ENCODE measurements around the gene DIMT1. TPM values are rescaled to one million over a fixed set of nuclear protein-coding genes. Genes with fewer than 3 reads are reported as not detected.

Gene DIMT1
- total and polyA plus RNA-seq, 2 donors (not counting 1 experiment from before 2014, with no cell fraction given): 26.4 to 41.3 TPM

- no peak for DNase-seq (ENCODE audit: low read depth in 2 of 2)
- Histone ChIP-seq H3K27ac (ENCODE audit: insufficient read depth, low read length) (no peak overlapping the region), H3K4me3 (replicated peaks in 1 of 4; ENCODE audit: control extremely low read depth in 1 of 4, insufficient read depth in 1 of 4, low read depth in 3 of 4, low read length in 4 of 4) (no peak overlapping the region), H3K79me2 (ENCODE audit: control insufficient read depth, insufficient read depth, low read length) (peaks cover 23% of the 10 kb centered on the region), H3K9ac (ENCODE audit: insufficient read depth, low read length) (no peak overlapping the region), H3K36me3 (ENCODE audit: control insufficient read depth, insufficient read depth, low read length) (no peaks in the 10 kb centered on the region), H3K4me2 (ENCODE audit: extremely low read depth, insufficient read depth, low read length) (no peak overlapping the region), H3K27me3 (ENCODE audit: control insufficient read depth, insufficient read depth, low read length) (no peaks in the 10 kb centered on the region), H3K9me3 (ENCODE audit: control insufficient read depth, insufficient read depth, low read depth, low read length) (no peaks in the 10 kb centered on the region), H4K20me1 (ENCODE audit: control insufficient read depth, extremely low read depth, insufficient read depth, low read length) (no peaks in the 10 kb centered on the region), H2AFZ (ENCODE audit: low read length) (no peak overlapping the region), H3K4me1 (ENCODE audit: control insufficient read depth, extremely low read depth, insufficient read depth, low read length) (no peaks in the 10 kb centered on the region)
- no peak for TF ChIP-seq EZH2 (IDR thresholded peaks at IDR 0.05; ENCODE audit: low read length, missing control alignments)
- no peak for TF ChIP-seq CTCF (conservative IDR thresholded peaks at IDR 0.05 in 1 of 2, IDR thresholded peaks at IDR 0.05 in 1 of 2; ENCODE audit: low read depth in 1 of 2, low read length in 2 of 2)
These were observed 28.9 kb upstream of the DIMT1 start for GRCh38 chr5:62432621-62433064.

DNA sequence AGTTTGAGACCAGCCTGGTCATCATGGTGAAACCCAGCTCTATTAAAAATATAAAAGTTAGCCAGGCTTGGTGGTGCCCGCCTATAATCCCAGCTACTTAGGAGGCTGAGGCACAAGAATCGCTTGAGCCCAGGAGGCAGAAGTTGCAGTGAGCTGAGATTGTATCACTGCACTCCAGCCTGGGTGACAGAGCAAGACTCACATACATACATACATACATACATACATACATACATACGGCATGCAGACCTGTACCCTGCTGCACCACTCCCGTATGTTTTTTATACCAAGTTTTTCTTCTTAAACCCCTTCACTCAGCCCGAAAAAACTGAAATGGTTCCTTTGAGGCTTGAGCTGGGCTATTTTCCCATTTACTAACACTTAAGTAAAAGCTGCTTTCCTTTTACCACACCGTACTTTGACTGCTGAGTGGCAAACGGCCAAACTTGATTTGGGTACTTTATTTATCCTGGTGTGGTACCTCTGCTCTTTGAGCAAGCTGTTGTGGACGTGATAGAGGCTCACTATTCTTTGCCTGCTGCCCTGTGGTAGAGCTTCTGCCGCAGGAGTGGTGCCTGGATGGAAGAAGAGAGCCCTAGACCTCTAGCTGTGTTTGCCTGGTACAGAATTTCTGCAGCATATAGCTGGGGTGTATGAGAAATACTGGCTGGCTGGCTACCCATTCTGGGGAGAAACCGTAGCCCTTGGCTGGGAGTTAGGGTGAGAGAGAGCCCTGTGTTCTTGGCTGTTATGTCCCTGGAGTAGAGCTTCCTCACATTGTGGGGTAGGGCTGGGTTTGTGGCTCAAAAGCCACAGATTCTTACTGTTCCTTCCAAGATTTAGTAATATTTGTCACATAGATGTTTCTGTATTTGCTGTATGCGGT is 28.3 kb upstream of the DIMT1 start:
- Histone ChIP-seq H3K79me2 (ENCODE audit: control insufficient read depth, insufficient read depth, low read length) (peaks cover 26% of the 10 kb centered on the region), H3K9ac (ENCODE audit: insufficient read depth, low read length) (no peak overlapping the region), H3K27me3 (ENCODE audit: control insufficient read depth, insufficient read depth, low read length) (no peaks in the 10 kb centered on the region), H3K27ac (ENCODE audit: insufficient read depth, low read length) (no peak overlapping the region), H3K9me3 (ENCODE audit: control insufficient read depth, insufficient read depth, low read depth, low read length) (no peaks in the 10 kb centered on the region), H2AFZ (ENCODE audit: low read length) (no peak overlapping the region), H3K4me3 (replicated peaks in 1 of 4; ENCODE audit: control extremely low read depth in 1 of 4, insufficient read depth in 1 of 4, low read depth in 3 of 4, low read length in 4 of 4) (no peak overlapping the region), H4K20me1 (ENCODE audit: control insufficient read depth, extremely low read depth, insufficient read depth, low read length) (no peaks in the 10 kb centered on the region), H3K36me3 (ENCODE audit: control insufficient read depth, insufficient read depth, low read length) (no peaks in the 10 kb centered on the region), H3K4me1 (ENCODE audit: control insufficient read depth, extremely low read depth, insufficient read depth, low read length) (no peaks in the 10 kb centered on the region), H3K4me2 (ENCODE audit: extremely low read depth, insufficient read depth, low read length) (no peak overlapping the region)
- no peak for TF ChIP-seq CTCF (conservative IDR thresholded peaks at IDR 0.05 in 1 of 2, IDR thresholded peaks at IDR 0.05 in 1 of 2; ENCODE audit: low read depth in 1 of 2, low read length in 2 of 2)
- no peak for TF ChIP-seq EZH2 (IDR thresholded peaks at IDR 0.05; ENCODE audit: low read length, missing control alignments)
- DNase-seq (ENCODE audit: low read depth in 2 of 2): peak in 1 of 2 donors; percentile 45

DNA sequence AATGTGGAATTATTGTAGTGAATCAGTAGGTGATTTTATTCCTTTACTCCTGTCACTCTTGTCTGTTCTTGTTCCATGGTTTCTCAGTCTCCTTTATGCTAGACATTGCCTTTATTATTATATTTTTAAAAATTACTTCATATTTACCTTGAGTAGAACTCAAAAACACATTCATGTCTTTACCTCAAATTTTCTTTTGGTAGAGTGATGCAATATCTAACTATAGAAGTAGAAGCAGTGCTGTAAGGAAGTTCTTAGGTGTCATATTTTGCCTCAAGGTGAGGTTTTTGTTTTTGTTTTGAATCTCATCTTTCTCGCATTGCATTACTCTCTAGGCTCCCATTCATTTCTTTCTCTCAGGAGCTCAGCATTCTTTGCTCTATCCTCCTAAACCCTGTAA is 21.1 kb upstream of the DIMT1 start:
- Histone ChIP-seq H3K79me2 (ENCODE audit: control insufficient read depth, insufficient read depth, low read length) (peaks cover 11% of the 10 kb centered on the region), H2AFZ (ENCODE audit: low read length) (no peak overlapping the region), H3K4me2 (ENCODE audit: extremely low read depth, insufficient read depth, low read length) (no peak overlapping the region), H3K36me3 (ENCODE audit: control insufficient read depth, insufficient read depth, low read length) (no peaks in the 10 kb centered on the region), H3K9ac (ENCODE audit: insufficient read depth, low read length) (no peak overlapping the region), H3K4me3 (replicated peaks in 1 of 4; ENCODE audit: control extremely low read depth in 1 of 4, insufficient read depth in 1 of 4, low read depth in 3 of 4, low read length in 4 of 4) (no peak overlapping the region), H4K20me1 (ENCODE audit: control insufficient read depth, extremely low read depth, insufficient read depth, low read length) (no peaks in the 10 kb centered on the region), H3K27me3 (ENCODE audit: control insufficient read depth, insufficient read depth, low read length) (no peaks in the 10 kb centered on the region), H3K4me1 (ENCODE audit: control insufficient read depth, extremely low read depth, insufficient read depth, low read length) (no peaks in the 10 kb centered on the region), H3K9me3 (ENCODE audit: control insufficient read depth, insufficient read depth, low read depth, low read length) (no peaks in the 10 kb centered on the region), H3K27ac (ENCODE audit: insufficient read depth, low read length) (no peak overlapping the region)
- TF ChIP-seq CTCF (conservative IDR thresholded peaks at IDR 0.05 in 1 of 2, IDR thresholded peaks at IDR 0.05 in 1 of 2; ENCODE audit: low read depth in 1 of 2, low read length in 2 of 2): no peak
- DNase-seq (ENCODE audit: low read depth in 2 of 2): no peak

Data from fibroblast of lung (primary cell).